Measurements from ENCODE around the gene ENOX1.

GRCh38 chr13:43267916-43268315 is 518.9 kb downstream of the ENOX1 start:
- TF ChIP-seq FOXP2 (optimal IDR thresholded peaks at IDR 0.05; ENCODE audit: control extremely low read depth, extremely low read length, insufficient read depth), result no peak
- TF ChIP-seq EZH2 (IDR thresholded peaks at IDR 0.05), result no peak
- TF ChIP-seq POLR2AphosphoS5 (IDR thresholded peaks at IDR 0.05; ENCODE audit: borderline replicate concordance, low read depth, low read length), result no peak

Measured in SK-N-MC (cell line).